Activated naive CD8-positive, alpha-beta T cell treated with anti-CD3 and anti-CD28 coated beads for 36 hours (primary cell): ENCODE data around the gene CSNK1G1. TPM values are rescaled to one million over a fixed set of nuclear protein-coding genes. Genes with fewer than 3 reads are reported as not detected.

Experiments used
- DNase-seq: peaks from one replicate; pipeline ENCODE4 v3.0.0; 2021
- H3K27ac Mint-ChIP-seq: one replicate; pipeline ENCODE4 v1.8.0; 2022; ENCODE audit warnings: mild to moderate bottlenecking, moderate library complexity, mixed read lengths
- H3K27me3 Mint-ChIP-seq: one replicate; pipeline ENCODE4 v1.8.0; 2022; ENCODE audit warnings: mild to moderate bottlenecking, mixed read lengths
- H3K36me3 Mint-ChIP-seq: one replicate; pipeline ENCODE4 v1.8.0; 2021; ENCODE audit warnings: mild to moderate bottlenecking, mixed read lengths
- H3K4me1 Mint-ChIP-seq: one replicate; pipeline ENCODE4 v1.8.0; 2021; ENCODE audit warnings: mixed read lengths
- H3K4me3 Mint-ChIP-seq: one replicate; pipeline ENCODE4 v1.8.0; 2022; ENCODE audit warnings: mild to moderate bottlenecking, moderate library complexity, mixed read lengths
- H3K9me3 Mint-ChIP-seq: one replicate; pipeline ENCODE4 v1.8.0; 2022; ENCODE audit warnings: mixed read lengths
- total RNA-seq, 2 experiments: library from RNA; stranded (reverse); gene quantifications; one replicate each; pipeline ENCODE4 v1.2.3, GENCODE V29; 2021

Gene CSNK1G1
- total RNA-seq, 2 experiments from 2014 or later: 17.5 to 19.2 TPM

GRCh38 chr15:64249406-64249805, 106.6 kb downstream of the CSNK1G1 start:
- no peak for DNase-seq
- peaks cover 5% of the 10 kb centered on the region for H3K9me3 Mint-ChIP-seq
- no peaks in the 10 kb centered on the region for H3K27me3 Mint-ChIP-seq
- H3K4me1 Mint-ChIP-seq: peaks cover 38% of the 10 kb centered on the region
- H3K27ac Mint-ChIP-seq: no peak overlapping the region
- no peak overlapping the region for H3K4me3 Mint-ChIP-seq
- peaks cover 26% of the 10 kb centered on the region for H3K36me3 Mint-ChIP-seq

- Mint-ChIP-seq H3K9me3 (peaks cover 5% of the 10 kb centered on the region), H3K4me3 (no peak overlapping the region), H3K4me1 (peaks cover 36% of the 10 kb centered on the region), H3K27ac (peak overlapping the region; percentile 29), H3K27me3 (no peaks in the 10 kb centered on the region), H3K36me3 (peaks cover 24% of the 10 kb centered on the region)
- DNase-seq: peak; percentile 29
These were observed 107.9 kb downstream of the CSNK1G1 start for GRCh38 chr15:64247906-64248541.

- DNase-seq: no peak
- H3K36me3 Mint-ChIP-seq: peaks cover 27% of the 10 kb centered on the region
- peaks cover 7% of the 10 kb centered on the region for H3K9me3 Mint-ChIP-seq
- H3K27ac Mint-ChIP-seq: peak overlapping the region; percentile 37
- H3K4me3 Mint-ChIP-seq: no peak overlapping the region
- H3K27me3 Mint-ChIP-seq: no peaks in the 10 kb centered on the region
- H3K4me1 Mint-ChIP-seq: peaks cover 36% of the 10 kb centered on the region
These were observed 108.5 kb downstream of the CSNK1G1 start for GRCh38 chr15:64247535-64247905.

- peaks cover 36% of the 10 kb centered on the region for H3K36me3 Mint-ChIP-seq
- no peaks in the 10 kb centered on the region for H3K27me3 Mint-ChIP-seq
- peaks cover 38% of the 10 kb centered on the region for H3K4me1 Mint-ChIP-seq
- H3K9me3 Mint-ChIP-seq: peaks cover 15% of the 10 kb centered on the region
- DNase-seq: peak; percentile 66
- H3K4me3 Mint-ChIP-seq: no peak overlapping the region
- H3K27ac Mint-ChIP-seq: peak overlapping the region; percentile 30
These were observed 109.4 kb downstream of the CSNK1G1 start for GRCh38 chr15:64246364-64247189.

- H3K36me3 Mint-ChIP-seq: peaks cover 40% of the 10 kb centered on the region
- H3K9me3 Mint-ChIP-seq: peaks cover 15% of the 10 kb centered on the region
- no peaks in the 10 kb centered on the region for H3K27me3 Mint-ChIP-seq
- H3K27ac Mint-ChIP-seq: no peak overlapping the region
- peaks cover 40% of the 10 kb centered on the region for H3K4me1 Mint-ChIP-seq
- H3K4me3 Mint-ChIP-seq: no peak overlapping the region
- no peak for DNase-seq
These were observed 110.6 kb downstream of the CSNK1G1 start for GRCh38 chr15:64245405-64245804.

GRCh38 chr15:64237677-64238076, 118.3 kb downstream of the CSNK1G1 start:
- Mint-ChIP-seq H3K27ac (no peak overlapping the region), H3K4me1 (peaks cover 44% of the 10 kb centered on the region), H3K36me3 (peaks cover 42% of the 10 kb centered on the region), H3K27me3 (no peaks in the 10 kb centered on the region), H3K9me3 (peaks cover 9% of the 10 kb centered on the region), H3K4me3 (no peak overlapping the region)
- no peak for DNase-seq

- no peak overlapping the region for H3K4me3 Mint-ChIP-seq
- H3K27ac Mint-ChIP-seq: no peak overlapping the region
- H3K9me3 Mint-ChIP-seq: no peaks in the 10 kb centered on the region
- peaks cover 44% of the 10 kb centered on the region for H3K4me1 Mint-ChIP-seq
- DNase-seq: no peak
- H3K27me3 Mint-ChIP-seq: no peaks in the 10 kb centered on the region
- peaks cover 31% of the 10 kb centered on the region for H3K36me3 Mint-ChIP-seq
These were observed 119.6 kb downstream of the CSNK1G1 start for GRCh38 chr15:64236156-64236894.

- H3K36me3 Mint-ChIP-seq: peaks cover 29% of the 10 kb centered on the region
- no peak overlapping the region for H3K4me3 Mint-ChIP-seq
- no peak overlapping the region for H3K27ac Mint-ChIP-seq
- H3K9me3 Mint-ChIP-seq: no peaks in the 10 kb centered on the region
- H3K27me3 Mint-ChIP-seq: no peaks in the 10 kb centered on the region
- no peak for DNase-seq
- peaks cover 37% of the 10 kb centered on the region for H3K4me1 Mint-ChIP-seq
These were observed 120.4 kb downstream of the CSNK1G1 start for GRCh38 chr15:64235552-64235951.

GRCh38 chr15:64233299-64233698, 122.7 kb downstream of the CSNK1G1 start:
- DNase-seq: no peak
- Mint-ChIP-seq H3K9me3 (no peaks in the 10 kb centered on the region), H3K4me1 (peaks cover 33% of the 10 kb centered on the region), H3K36me3 (peaks cover 18% of the 10 kb centered on the region), H3K27me3 (no peaks in the 10 kb centered on the region), H3K4me3 (no peak overlapping the region), H3K27ac (no peak overlapping the region)

- Mint-ChIP-seq H3K36me3 (peaks cover 23% of the 10 kb centered on the region), H3K9me3 (no peaks in the 10 kb centered on the region), H3K27ac (no peak overlapping the region), H3K4me1 (peaks cover 26% of the 10 kb centered on the region), H3K4me3 (no peak overlapping the region), H3K27me3 (no peaks in the 10 kb centered on the region)
- DNase-seq: no peak
These were observed 123.6 kb downstream of the CSNK1G1 start for GRCh38 chr15:64232400-64232799.

GRCh38 chr15:64229129-64229724, 126.7 kb downstream of the CSNK1G1 start:
- DNase-seq: no peak
- Mint-ChIP-seq H3K27ac (peak overlapping the region; percentile 56), H3K9me3 (no peaks in the 10 kb centered on the region), H3K36me3 (peaks cover 21% of the 10 kb centered on the region), H3K27me3 (no peaks in the 10 kb centered on the region), H3K4me3 (no peak overlapping the region), H3K4me1 (peaks cover 11% of the 10 kb centered on the region)

GRCh38 chr15:64225804-64226203, 130.2 kb downstream of the CSNK1G1 start:
- Mint-ChIP-seq H3K4me3 (no peak overlapping the region), H3K36me3 (peaks cover 27% of the 10 kb centered on the region), H3K27me3 (no peaks in the 10 kb centered on the region), H3K27ac (no peak overlapping the region), H3K9me3 (peaks cover 4% of the 10 kb centered on the region), H3K4me1 (peaks cover 19% of the 10 kb centered on the region)
- no peak for DNase-seq

- Mint-ChIP-seq H3K4me1 (peaks cover 19% of the 10 kb centered on the region), H3K4me3 (no peak overlapping the region), H3K9me3 (peaks cover 4% of the 10 kb centered on the region), H3K36me3 (peaks cover 27% of the 10 kb centered on the region), H3K27me3 (no peaks in the 10 kb centered on the region), H3K27ac (no peak overlapping the region)
- DNase-seq: no peak
These were observed 131.5 kb downstream of the CSNK1G1 start for GRCh38 chr15:64224511-64224910.

GRCh38 chr15:64223882-64224281, 132.1 kb downstream of the CSNK1G1 start:
- Mint-ChIP-seq H3K27ac (no peak overlapping the region), H3K4me3 (no peak overlapping the region), H3K36me3 (peaks cover 24% of the 10 kb centered on the region), H3K27me3 (no peaks in the 10 kb centered on the region), H3K9me3 (peaks cover 4% of the 10 kb centered on the region), H3K4me1 (peaks cover 14% of the 10 kb centered on the region)
- DNase-seq: no peak
